ENCODE data around the gene GPR31.
"Not testable (repeated sequence)": the region's sequence is repeated elsewhere in the genome, so short reads cannot be mapped to it uniquely, and the experiment has no call there.

DNA sequence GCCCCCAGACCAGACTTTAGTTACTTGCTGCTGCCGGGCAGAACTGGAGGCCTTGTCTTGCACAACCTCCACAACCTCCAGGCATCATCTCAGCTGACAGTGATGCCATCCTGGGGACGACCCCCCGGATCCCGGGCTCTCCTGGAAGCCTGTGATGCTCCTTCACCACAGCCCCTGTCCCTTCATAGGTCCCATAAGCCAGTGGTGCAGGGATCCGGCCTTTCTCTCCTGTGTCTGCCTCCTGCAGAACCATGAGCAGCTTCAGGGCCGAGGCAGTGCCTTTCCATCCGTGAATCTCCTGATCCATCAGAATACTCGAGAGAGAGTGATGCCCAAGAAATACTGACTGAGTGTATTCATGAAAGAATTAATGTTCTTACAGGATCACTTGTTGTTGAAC is 22.3 kb upstream of the GPR31 start:
- TF ChIP-seq, protein P1, sequence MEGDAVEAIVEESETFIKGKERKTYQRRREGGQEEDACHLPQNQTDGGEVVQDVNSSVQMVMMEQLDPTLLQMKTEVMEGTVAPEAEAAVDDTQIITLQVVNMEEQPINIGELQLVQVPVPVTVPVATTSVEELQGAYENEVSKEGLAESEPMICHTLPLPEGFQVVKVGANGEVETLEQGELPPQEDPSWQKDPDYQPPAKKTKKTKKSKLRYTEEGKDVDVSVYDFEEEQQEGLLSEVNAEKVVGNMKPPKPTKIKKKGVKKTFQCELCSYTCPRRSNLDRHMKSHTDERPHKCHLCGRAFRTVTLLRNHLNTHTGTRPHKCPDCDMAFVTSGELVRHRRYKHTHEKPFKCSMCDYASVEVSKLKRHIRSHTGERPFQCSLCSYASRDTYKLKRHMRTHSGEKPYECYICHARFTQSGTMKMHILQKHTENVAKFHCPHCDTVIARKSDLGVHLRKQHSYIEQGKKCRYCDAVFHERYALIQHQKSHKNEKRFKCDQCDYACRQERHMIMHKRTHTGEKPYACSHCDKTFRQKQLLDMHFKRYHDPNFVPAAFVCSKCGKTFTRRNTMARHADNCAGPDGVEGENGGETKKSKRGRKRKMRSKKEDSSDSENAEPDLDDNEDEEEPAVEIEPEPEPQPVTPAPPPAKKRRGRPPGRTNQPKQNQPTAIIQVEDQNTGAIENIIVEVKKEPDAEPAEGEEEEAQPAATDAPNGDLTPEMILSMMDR (conservative IDR thresholded peaks at IDR 0.05; ENCODE audit: low read depth, low read length) = not testable (repeated sequence)
- TF ChIP-seq EZH2 (IDR thresholded peaks at IDR 0.05; ENCODE audit: low read length, unreplicated experiment) = not testable (repeated sequence)
